Measurements from ENCODE around the gene SLC6A9.

Gene SLC6A9

GRCh38 chr1:44016890-44017400, 14.3 kb downstream of the SLC6A9 start:
- no peak overlapping the region for H3K4me3 ChIP-seq (ENCODE audit: low read depth, low read length)
- TF ChIP-seq CTCF (IDR thresholded peaks at IDR 0.05; ENCODE audit: low read depth, low read length, missing control alignments) = no peak
- DNase-seq (ENCODE audit: low read depth) = no peak
- in situ Hi-C loops (cut with HindIII; ENCODE audit: low sequenced_read_pairs) = no loop called here

- no peak overlapping the region for H3K4me3 ChIP-seq (ENCODE audit: low read depth, low read length)
- in situ Hi-C loops (cut with HindIII; ENCODE audit: low sequenced_read_pairs) = no loop called here
- no peak for DNase-seq (ENCODE audit: low read depth)
- no peak for TF ChIP-seq CTCF (IDR thresholded peaks at IDR 0.05; ENCODE audit: low read depth, low read length, missing control alignments)
Measured at GRCh38 chr1:44016041-44016889, 15.0 kb downstream of the SLC6A9 start.

- in situ Hi-C loops (cut with HindIII; ENCODE audit: low sequenced_read_pairs) = no loop called here
- TF ChIP-seq CTCF (IDR thresholded peaks at IDR 0.05; ENCODE audit: low read depth, low read length, missing control alignments) = no peak
- no peak for DNase-seq (ENCODE audit: low read depth)
- no peak overlapping the region for H3K4me3 ChIP-seq (ENCODE audit: low read depth, low read length)
Measured at GRCh38 chr1:44015206-44015605, 16.1 kb downstream of the SLC6A9 start.

- in situ Hi-C loops (cut with HindIII; ENCODE audit: low sequenced_read_pairs) = no loop called here
- H3K4me3 ChIP-seq (ENCODE audit: low read depth, low read length) = no peak overlapping the region
- no peak for DNase-seq (ENCODE audit: low read depth)
- no peak for TF ChIP-seq CTCF (IDR thresholded peaks at IDR 0.05; ENCODE audit: low read depth, low read length, missing control alignments)
Measured at GRCh38 chr1:44014365-44015104, 16.7 kb downstream of the SLC6A9 start.

- TF ChIP-seq CTCF (IDR thresholded peaks at IDR 0.05; ENCODE audit: low read depth, low read length, missing control alignments) = no peak
Measured at GRCh38 chr1:44013949-44014348, 17.3 kb downstream of the SLC6A9 start.

GRCh38 chr1:44012941-44013609, 18.2 kb downstream of the SLC6A9 start:
- in situ Hi-C loops (cut with HindIII; ENCODE audit: low sequenced_read_pairs) = no loop called here
- DNase-seq (ENCODE audit: low read depth) = no peak
- no peak overlapping the region for H3K4me3 ChIP-seq (ENCODE audit: low read depth, low read length)
- no peak for TF ChIP-seq CTCF (IDR thresholded peaks at IDR 0.05; ENCODE audit: low read depth, low read length, missing control alignments)

More at GRCh38 chr1:44013949-44014348, 17.3 kb downstream of the SLC6A9 start:
- no peak overlapping the region for H3K4me3 ChIP-seq (ENCODE audit: low read depth, low read length)
- in situ Hi-C loops (cut with HindIII; ENCODE audit: low sequenced_read_pairs) = no loop called here
- no peak for DNase-seq (ENCODE audit: low read depth)
